ENCODE measurements around the gene KERA. TPM values are rescaled to one million over a fixed set of nuclear protein-coding genes. Genes with fewer than 3 reads are reported as not detected.
A peak's percentile ranks its signal among the peaks of the same experiment; 100 is the strongest.

KERA gene, protein sequence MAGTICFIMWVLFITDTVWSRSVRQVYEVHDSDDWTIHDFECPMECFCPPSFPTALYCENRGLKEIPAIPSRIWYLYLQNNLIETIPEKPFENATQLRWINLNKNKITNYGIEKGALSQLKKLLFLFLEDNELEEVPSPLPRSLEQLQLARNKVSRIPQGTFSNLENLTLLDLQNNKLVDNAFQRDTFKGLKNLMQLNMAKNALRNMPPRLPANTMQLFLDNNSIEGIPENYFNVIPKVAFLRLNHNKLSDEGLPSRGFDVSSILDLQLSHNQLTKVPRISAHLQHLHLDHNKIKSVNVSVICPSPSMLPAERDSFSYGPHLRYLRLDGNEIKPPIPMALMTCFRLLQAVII
- total RNA-seq, result not detected
- long read RNA-seq, result 0 reads

DNA sequence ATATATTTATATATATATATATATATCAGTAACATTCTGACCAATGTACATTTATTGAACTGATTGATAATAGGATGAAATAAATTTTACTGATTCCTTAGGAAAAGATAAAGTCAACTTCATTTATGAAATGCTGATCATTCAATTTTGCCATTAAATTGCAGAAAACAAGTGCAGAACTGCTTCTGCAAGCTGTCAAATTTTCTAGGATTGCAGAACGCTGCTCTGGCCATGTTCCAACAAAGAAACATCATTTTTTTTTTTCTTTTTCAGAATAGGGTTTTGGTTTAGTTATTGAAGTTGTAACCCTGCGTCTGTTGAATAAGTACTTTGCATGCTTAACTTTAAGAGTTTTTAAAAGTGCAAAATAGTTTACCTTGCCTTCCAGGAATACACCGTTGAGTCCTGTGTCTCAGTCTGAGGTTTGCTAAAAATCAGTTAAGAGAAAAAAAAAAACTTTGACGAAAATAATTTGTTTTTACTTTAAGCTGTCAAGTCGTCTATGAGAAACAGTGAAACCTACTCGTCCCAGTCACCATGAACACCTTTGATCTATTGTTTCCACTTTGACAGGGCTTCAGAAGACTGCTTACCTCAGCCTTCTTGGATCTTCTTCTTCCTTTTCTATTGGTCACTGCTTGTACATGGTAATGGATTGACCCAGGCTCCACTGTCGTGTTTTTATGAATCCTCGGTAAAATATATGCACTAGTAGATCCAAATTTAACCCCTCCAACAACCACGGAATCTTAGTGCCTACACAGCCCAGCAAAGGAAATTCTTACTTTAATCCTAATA, at the start of gene KERA:
TSS of gene KERA (minus strand) at position 657 of the 798 bp plus-strand sequence. CDS start 1,743 bp downstream, outside the sequence.
- Histone ChIP-seq H3K36me3 (no peaks in the 10 kb centered on the region), H3K27me3 (ENCODE audit: low read depth) (no peaks in the 10 kb centered on the region), H3K4me3 (no peak within 1 kb of the TSS), H3K27ac (replicated peaks) (no peak within 1 kb of the TSS), H3K4me1 (peaks cover 7% of the 10 kb centered on the region), H3K9me3 (replicated peaks) (no peaks in the 10 kb centered on the region)
- TF ChIP-seq, protein P1, sequence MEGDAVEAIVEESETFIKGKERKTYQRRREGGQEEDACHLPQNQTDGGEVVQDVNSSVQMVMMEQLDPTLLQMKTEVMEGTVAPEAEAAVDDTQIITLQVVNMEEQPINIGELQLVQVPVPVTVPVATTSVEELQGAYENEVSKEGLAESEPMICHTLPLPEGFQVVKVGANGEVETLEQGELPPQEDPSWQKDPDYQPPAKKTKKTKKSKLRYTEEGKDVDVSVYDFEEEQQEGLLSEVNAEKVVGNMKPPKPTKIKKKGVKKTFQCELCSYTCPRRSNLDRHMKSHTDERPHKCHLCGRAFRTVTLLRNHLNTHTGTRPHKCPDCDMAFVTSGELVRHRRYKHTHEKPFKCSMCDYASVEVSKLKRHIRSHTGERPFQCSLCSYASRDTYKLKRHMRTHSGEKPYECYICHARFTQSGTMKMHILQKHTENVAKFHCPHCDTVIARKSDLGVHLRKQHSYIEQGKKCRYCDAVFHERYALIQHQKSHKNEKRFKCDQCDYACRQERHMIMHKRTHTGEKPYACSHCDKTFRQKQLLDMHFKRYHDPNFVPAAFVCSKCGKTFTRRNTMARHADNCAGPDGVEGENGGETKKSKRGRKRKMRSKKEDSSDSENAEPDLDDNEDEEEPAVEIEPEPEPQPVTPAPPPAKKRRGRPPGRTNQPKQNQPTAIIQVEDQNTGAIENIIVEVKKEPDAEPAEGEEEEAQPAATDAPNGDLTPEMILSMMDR (IDR thresholded peaks at IDR 0.05; ENCODE audit: borderline replicate concordance), result no peak
- intact Hi-C loops (cut with micrococcal nuclease), result no loop called here
- no peak for DNase-seq

DNA sequence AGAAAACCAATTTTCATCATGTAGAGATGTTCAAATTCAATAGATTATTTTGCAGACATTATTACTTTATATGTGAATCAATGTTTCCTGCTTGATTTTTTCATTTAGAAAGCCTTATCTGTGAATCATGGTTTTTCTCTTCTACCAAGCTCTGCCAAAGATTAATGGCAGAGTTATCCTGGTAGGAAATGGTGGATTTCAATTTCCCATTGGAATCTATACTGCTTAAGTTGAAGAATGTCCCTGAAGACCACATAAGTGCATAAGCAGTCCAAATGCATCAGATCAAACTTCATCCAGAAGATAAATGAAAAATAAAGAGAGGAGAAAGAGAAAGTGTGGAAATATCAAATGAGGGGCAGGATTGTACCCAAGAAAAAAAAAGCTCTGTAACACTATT, 48.5 kb upstream of the KERA start:
- DNase-seq, result no peak
- TF ChIP-seq, protein P1 (IDR thresholded peaks at IDR 0.05; ENCODE audit: borderline replicate concordance), result no peak
- Histone ChIP-seq H3K4me3 (peak overlapping the region; percentile 39), H3K27me3 (ENCODE audit: low read depth) (no peaks in the 10 kb centered on the region), H3K4me1 (no peaks in the 10 kb centered on the region), H3K36me3 (no peaks in the 10 kb centered on the region), H3K9me3 (replicated peaks) (no peaks in the 10 kb centered on the region), H3K27ac (replicated peaks) (peak overlapping the region; percentile 55)
- intact Hi-C loops (cut with micrococcal nuclease), result no loop called here

DNA sequence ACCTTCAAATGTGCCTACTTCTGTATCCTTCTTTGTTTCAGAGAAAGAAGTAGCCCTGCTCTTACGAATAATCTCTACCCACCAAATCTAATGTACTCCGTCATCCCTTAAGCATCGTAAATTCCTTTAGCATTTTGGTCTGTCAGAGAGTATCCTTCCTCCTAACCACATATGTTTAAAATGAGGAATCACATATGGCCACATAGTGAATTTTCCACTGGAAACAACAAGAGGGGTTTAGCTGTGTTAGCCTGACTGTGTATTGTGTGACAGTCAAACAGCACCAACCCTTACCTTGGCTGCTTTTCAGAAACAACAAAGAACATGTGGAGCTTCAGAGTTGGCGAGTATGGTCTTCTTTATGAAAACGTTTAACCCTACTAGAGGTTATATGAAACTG, 48.0 kb upstream of the KERA start:
- Histone ChIP-seq H3K4me3 (peak overlapping the region; percentile 39), H3K4me1 (no peaks in the 10 kb centered on the region), H3K9me3 (replicated peaks) (no peaks in the 10 kb centered on the region), H3K36me3 (no peaks in the 10 kb centered on the region), H3K27ac (replicated peaks) (peak overlapping the region; percentile 55), H3K27me3 (ENCODE audit: low read depth) (no peaks in the 10 kb centered on the region)
- intact Hi-C loops (cut with micrococcal nuclease), result no loop called here
- TF ChIP-seq, protein P1 (IDR thresholded peaks at IDR 0.05; ENCODE audit: borderline replicate concordance), result no peak
- DNase-seq, result no peak

DNA sequence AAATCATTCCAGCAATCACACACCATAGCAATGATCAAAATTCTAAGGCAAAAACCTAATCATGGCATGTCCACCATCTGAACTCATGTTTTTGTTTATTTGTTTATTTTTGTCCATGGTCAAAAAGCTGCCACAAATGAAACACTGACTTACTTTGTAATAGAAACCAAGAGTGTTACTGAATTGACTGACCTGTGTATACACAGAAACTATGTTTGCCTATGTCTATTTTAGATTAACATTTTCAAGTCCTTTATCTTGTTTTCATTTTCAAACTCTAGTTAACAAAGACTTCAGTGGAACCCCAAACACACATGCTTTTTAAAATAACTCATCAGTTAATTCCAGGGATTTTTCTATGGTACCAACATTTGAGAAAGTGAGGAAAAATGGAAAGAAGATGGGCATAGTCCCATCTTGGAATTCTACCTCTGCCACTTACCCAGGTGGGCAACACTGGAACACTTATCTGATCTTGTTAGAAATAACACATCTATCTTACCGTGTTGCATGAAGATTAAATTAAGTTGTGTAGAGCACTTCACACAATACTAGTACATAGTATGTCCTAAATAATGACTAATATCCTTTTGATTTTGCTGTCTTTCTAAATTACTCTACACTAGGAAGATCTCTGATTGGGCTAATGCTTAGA, 47.1 kb upstream of the KERA start:
- Histone ChIP-seq H3K27me3 (ENCODE audit: low read depth) (no peaks in the 10 kb centered on the region), H3K27ac (replicated peaks) (peak overlapping the region; percentile 55), H3K9me3 (replicated peaks) (no peaks in the 10 kb centered on the region), H3K4me1 (no peaks in the 10 kb centered on the region), H3K4me3 (peak overlapping the region; percentile 39), H3K36me3 (no peaks in the 10 kb centered on the region)
- intact Hi-C loops (cut with micrococcal nuclease), result no loop called here
- DNase-seq, result no peak
- TF ChIP-seq, protein P1 (IDR thresholded peaks at IDR 0.05; ENCODE audit: borderline replicate concordance), result no peak

DNA sequence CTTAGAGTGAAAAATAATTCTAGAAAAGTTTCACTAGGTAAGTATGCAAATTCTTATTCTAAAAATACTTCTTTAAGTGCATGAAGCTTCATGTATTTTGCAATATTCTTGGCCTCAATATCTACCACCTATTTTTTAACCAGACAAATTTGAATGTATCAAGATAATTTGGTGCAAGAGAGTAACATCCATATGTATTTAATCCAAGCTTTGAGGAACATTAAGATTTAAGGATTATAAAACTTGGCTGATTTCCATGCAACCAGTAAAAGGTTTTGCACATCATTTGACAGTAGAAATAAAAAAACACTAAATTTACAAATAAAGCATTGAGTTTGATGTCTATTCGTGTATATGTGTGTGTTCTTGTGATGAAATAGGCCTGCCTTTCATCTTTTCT, 45.8 kb upstream of the KERA start:
- no peaks in the 10 kb centered on the region for H3K27me3 ChIP-seq (ENCODE audit: low read depth)
- no peaks in the 10 kb centered on the region for H3K9me3 ChIP-seq (replicated peaks)
- H3K4me3 ChIP-seq, result no peak overlapping the region
- no peak for DNase-seq
- H3K27ac ChIP-seq (replicated peaks), result no peak overlapping the region
- TF ChIP-seq, protein P1 (IDR thresholded peaks at IDR 0.05; ENCODE audit: borderline replicate concordance), result no peak
- intact Hi-C loops (cut with micrococcal nuclease), result no loop called here
- H3K4me1 ChIP-seq, result no peaks in the 10 kb centered on the region
- H3K36me3 ChIP-seq, result no peaks in the 10 kb centered on the region
